Keratinocyte (primary cell): ENCODE results near the gene ATP5F1C.

Source experiments
- CTCF ChIP-seq, 3 experiments: IDR thresholded peaks in 1 of 3; conservative IDR thresholded peaks in 1 of 3; optimal IDR thresholded peaks in 1 of 3; 2 replicates in 2 of 3; 3 replicates in 1 of 3; pipeline versions ENCODE3 to v1.5.1; 2011; ENCODE audit warnings: low read length in 3 of 3, mild to moderate bottlenecking in 3 of 3, moderate library complexity in 2 of 3, control low read depth in 1 of 3, inconsistent platforms in 1 of 3; ENCODE audit not compliant: insufficient read depth in 2 of 3; ENCODE audit errors: extremely low read depth in 1 of 3
- EZH2 ChIP-seq: IDR thresholded peaks from one replicate; pipeline ENCODE4 v1.6.1; 2012; ENCODE audit warnings: inconsistent platforms, mild to moderate bottlenecking, low read length, moderate library complexity

DNA sequence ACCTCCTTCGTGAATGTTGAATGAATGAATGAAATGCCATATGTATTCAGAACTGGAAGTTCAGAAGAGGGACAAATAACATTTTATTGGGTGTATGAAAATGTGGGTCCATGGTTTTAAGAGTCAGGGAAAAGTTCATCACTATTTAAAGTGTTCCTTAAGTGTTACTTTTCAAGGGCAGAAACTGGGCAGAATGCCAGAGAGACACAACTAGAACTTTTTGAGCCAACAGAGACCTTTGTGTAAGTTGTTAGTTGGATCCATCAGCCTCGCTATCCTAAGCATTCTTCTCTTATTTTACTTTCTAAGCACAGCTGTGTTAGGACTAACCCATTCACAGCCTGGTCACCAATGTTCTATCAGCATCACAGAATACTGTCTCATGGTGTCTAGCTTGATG lies 16.8 kb downstream of the ATP5F1C start:
- no peak for TF ChIP-seq CTCF (optimal IDR thresholded peaks at IDR 0.05 in 1 of 3, IDR thresholded peaks at IDR 0.05 in 1 of 3, conservative IDR thresholded peaks at IDR 0.05 in 1 of 3; ENCODE audit: extremely low read depth in 1 of 3, insufficient read depth in 2 of 3, low read length in 3 of 3)
- no peak for TF ChIP-seq EZH2
